Amniotic stem cell (primary cell): ENCODE data around the gene TMEM183A.

ENCODE experiments used
- DNase-seq: peaks from one replicate; lab custom pipeline; 2025; lab: John Stamatoyannopoulos, UW

The TMEM183A gene

DNA sequence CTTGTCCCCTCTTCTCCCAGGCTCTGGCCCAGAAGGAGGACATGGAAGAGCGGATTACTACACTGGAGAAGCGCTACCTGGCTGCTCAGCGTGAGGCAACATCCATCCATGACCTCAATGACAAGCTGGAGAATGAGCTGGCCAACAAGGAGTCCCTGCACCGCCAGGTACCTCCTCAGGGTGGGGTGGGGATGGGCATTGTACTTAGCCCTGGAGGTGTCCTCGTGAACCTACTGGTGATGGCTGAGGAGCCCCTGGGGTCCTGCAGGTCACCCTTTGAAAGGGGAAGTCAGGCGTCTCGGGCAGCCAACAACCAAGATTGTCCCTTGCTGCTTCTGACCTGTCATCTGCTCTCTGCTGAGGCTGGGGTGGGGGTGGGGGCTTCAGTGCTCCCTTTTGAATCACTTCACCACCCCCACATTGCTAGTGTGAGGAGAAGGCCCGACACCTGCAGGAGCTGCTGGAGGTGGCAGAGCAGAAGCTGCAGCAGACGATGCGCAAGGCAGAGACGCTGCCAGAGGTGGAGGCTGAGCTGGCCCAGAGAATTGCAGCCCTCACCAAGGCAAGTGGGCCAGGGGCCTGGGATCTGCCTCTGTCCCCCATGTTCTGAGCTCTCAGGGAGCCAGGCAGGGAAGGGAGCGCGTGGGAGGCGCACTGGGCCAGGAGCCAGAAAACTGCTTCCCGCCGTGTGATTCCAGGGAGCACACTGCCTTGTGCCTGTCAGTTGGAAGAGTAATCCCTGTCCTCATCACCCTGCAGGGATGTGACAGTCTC lies 38.8 kb downstream of the TMEM183A start:
- DNase-seq, result no peak

- DNase-seq, result peak; percentile 76
These were observed 39.9 kb downstream of the TMEM183A start for GRCh38 chr1:203046984-203047630.

DNA sequence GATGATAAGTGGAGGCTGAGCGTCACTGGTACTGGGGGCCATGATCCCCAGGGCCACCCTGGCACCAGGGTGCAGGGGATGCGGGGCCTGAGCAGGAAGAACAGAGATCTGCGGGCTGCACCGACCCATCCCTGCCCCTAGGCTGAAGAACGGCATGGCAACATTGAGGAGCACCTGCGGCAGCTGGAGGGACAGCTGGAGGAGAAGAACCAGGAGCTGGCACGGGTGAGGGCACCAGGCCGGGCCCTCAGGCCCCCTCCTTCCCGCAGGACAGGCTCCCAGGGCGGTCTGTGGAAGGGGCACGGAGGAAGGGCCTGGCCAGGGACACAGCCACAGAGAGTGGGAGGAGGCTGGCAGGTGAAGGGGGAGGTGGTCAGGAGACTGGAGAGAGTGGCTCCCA lies 40.9 kb downstream of the TMEM183A start:
- no peak for DNase-seq

DNA sequence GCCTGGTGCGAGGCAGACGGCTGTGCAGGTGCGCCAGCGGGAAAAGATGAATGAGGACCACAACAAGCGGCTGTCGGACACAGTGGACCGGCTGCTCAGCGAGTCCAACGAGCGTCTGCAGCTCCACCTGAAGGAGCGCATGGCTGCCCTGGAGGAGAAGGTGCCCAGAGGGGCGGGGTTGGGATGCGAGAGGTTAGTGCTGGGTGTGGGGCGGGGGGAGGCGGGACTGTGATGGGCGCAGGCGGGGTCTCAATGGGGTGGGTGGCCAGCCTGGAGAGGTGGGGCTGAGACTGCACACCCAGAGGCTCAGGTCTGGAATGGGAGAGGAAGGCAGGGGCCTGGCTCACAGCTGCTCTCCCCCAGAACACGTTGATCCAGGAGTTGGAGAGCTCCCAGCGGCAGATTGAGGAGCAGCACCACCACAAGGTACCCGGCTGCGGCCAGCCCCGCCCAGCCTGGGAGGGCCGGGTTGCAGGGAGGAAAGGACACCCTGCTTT lies 41.4 kb downstream of the TMEM183A start:
- no peak for DNase-seq

GRCh38 chr1:203049077-203049476 lies 41.9 kb downstream of the TMEM183A start:
- DNase-seq, result no peak

DNA sequence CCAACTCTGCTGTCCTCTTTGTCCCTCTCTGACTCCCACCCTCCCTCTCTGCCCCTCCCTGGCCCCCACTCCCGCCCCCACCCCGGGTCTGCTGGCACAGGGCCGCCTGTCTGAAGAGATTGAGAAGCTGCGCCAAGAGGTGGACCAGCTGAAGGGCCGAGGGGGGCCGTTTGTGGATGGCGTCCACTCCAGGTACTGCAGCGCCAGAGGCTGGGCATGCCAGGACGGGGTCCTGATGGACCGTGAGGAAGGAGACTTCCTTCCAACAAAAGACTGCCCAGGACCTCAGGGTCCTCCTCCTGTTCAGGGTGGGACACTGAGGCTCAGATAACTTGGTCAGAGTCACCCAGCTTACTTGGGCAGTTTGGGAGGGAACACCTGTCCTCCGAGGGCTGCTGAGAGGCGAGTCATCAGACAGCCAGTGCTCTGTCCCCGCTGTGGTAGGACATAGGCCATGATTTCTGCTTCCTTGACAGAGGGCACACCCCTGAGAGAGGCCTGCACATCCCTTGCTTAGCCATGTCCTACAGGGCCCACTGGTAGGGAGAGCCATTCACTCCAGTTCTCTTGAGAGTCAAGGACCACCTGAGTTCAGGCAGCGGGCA lies 42.5 kb downstream of the TMEM183A start:
- no peak for DNase-seq

- no peak for DNase-seq
These were observed 43.7 kb downstream of the TMEM183A start for GRCh38 chr1:203050826-203051225.

DNA sequence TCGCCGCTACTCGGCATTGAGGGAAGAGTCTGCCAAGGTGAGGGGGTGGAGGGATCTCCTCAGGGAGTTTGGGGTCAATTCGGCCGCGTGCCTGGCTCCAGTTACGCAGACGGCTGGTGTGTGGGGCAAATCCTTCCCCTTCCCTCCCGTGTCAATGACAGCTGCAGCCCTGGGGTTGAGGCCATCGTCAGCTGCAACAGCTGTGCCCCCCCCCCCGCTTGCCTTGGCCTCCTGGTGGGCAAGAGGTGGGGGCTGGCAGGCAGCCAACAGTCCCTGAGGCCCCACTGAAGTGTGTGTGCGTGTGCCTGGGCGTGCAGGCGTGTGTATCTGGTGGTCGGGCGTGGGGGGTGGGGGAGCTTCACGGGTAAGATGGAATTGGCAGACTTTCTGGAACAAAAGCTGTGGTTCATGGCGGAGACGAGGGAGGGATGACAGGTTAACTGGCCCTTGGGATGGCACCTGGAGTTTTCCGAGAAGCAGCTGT lies 44.7 kb downstream of the TMEM183A start:
- no peak for DNase-seq

GRCh38 chr1:203052601-203053000 lies 45.4 kb downstream of the TMEM183A start:
- no peak for DNase-seq

DNA sequence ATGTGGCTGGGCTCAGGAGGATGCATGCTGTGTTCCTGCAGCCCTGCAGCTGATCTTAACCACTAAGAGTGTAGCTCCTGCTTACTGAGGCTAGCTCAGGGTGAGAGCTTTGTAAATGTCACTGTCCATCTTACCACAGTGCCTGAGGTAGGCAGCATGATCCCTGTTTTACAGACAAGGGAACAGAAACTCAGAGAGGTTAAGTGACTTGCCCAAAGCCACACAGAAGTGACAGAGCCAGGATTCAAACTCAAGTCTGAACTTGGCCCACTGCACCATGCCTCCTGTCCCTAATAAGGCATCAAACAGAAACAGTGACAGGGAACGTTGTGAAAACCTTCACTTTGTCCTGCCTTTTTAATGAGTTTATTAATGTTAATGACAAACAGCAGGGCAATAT lies 47.0 kb downstream of the TMEM183A start:
- no peak for DNase-seq

DNA sequence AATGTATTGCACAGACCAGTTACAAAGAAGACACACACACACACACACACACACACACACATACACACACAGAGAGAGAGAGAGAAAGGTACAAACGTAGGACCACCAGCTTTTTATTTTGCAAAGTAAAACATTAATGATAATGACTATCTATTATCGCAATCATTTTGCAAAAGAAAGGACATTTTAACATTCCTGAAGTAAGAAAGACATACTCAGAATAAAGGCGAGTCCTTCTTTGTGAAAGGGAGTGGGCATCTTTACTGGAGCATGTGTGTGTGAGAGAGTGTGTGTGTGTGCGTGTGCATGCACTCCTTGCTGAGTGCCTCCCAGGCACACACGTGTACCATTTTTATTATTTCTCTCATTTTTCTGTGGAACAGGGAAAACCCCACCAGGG lies 47.5 kb downstream of the TMEM183A start:
- DNase-seq, result no peak

DNA sequence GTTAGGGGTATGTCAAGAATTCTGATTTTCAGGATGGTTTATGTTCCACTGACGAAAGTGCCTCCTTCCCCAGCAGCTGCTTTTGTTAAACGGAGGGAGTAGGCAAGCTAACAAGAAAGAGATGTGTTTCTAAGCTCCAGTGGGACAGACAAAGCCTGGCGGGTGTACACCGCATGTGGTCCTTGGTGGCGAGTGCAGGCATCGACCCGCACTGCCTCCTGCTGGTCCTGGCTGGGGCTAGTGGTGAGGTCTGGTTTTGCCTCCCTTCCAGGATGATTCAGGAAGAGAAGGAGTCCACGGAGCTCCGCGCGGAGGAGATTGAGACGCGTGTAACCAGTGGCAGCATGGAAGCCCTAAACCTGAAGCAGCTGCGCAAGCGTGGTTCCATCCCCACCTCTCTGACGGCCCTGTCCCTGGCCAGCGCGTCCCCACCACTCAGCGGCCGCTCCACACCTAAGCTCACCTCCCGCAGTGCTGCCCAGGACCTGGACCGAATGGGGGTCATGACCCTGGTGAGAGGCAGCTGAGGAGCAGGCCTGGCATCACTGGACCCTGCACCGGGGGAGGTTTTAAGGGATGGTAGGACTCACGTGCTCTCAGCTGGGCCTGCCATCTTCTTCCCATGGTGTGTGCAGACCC lies 48.1 kb downstream of the TMEM183A start:
- DNase-seq, result no peak

- DNase-seq, result no peak
These were observed 48.8 kb downstream of the TMEM183A start for GRCh38 chr1:203056012-203056411.

- no peak for DNase-seq
These were observed 49.3 kb downstream of the TMEM183A start for GRCh38 chr1:203056516-203056915.

- DNase-seq, result peak; percentile 20
These were observed 50.9 kb downstream of the TMEM183A start for GRCh38 chr1:203057911-203058675.

DNA sequence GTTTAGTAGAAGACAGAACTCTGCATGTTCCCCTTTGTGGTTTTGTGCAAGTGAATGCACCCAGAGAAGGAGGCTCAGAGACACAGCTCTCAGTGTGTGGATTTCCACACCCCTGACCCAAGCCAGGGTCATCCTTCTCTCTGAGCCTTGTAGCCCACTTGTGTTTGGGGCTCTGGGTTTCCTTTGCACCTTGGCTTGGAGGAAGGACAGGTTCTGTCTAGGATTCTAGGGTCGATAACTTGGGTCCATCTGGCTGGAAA lies 51.4 kb downstream of the TMEM183A start:
- DNase-seq, result no peak

GRCh38 chr1:203059485-203059884 lies 52.3 kb downstream of the TMEM183A start:
- no peak for DNase-seq

- DNase-seq, result no peak
These were observed 52.9 kb downstream of the TMEM183A start for GRCh38 chr1:203060115-203060514.

- DNase-seq, result no peak
These were observed 56.1 kb downstream of the TMEM183A start for GRCh38 chr1:203063287-203063686.

DNA sequence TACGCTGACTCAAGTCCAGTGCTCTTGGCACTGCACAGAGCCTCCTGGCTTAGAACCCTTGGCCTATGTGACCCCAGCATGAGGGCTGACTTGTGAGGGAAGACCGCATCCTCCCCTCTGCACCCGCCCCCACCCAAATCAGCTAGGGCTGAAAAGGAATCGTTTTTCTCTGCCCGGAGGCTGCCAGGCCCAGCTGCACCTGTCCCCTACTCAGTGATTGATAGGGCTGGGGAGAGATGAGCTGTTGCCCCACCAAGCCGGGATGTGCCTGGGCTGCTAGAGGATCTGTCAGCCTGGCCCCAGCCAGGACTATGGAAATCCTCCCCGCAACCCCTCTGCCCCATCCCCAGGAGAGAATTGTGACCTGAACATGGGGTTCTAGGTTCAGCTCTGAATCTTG lies 58.0 kb downstream of the TMEM183A start:
- no peak for DNase-seq

DNA sequence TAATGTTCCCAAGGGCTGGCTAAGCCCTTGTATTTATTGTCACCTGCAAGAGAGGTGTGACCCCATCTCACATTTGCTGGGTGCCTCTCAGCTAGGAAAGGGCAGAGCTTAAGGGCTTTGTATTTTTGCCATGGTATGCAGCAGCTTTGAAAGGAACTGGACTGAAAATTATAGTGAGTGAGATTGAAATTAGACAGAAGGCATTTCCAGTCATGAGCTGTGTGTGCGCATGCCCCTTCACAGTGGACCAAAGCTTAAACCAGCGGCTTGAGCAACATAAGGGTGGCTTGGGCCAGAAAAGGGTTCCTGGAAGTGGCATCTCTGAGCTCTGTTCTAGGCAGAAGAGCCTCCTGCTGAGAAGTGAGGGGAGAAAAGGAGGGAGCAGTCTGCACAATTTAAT lies 58.8 kb downstream of the TMEM183A start:
- no peak for DNase-seq

GRCh38 chr1:203066965-203067364 lies 59.8 kb downstream of the TMEM183A start:
- DNase-seq, result no peak
